Measurements from ENCODE around the gene TMEM171. TPM values are rescaled to one million over a fixed set of nuclear protein-coding genes. Genes with fewer than 3 reads are reported as not detected.

TMEM171 gene
- total RNA-seq, 1 donor from 2014 or later = not detected

- H3K9me3 ChIP-seq = no peaks in the 10 kb centered on the region
- no peak for ATAC-seq
- H3K4me3 ChIP-seq = no peak overlapping the region
- intact Hi-C loops (cut with DNase I) = no loop called here
- TF ChIP-seq CTCF (IDR thresholded peaks at IDR 0.05) = no peak
- no peaks in the 10 kb centered on the region for H3K4me1 ChIP-seq
- DNase-seq = no peak
- H3K36me3 ChIP-seq = no peaks in the 10 kb centered on the region
- H3K27ac ChIP-seq = no peak overlapping the region
- H3K27me3 ChIP-seq (ENCODE audit: low read depth) = peaks cover 11% of the 10 kb centered on the region
Measured at GRCh38 chr5:73135021-73135420, 14.6 kb downstream of the TMEM171 start.

DNA sequence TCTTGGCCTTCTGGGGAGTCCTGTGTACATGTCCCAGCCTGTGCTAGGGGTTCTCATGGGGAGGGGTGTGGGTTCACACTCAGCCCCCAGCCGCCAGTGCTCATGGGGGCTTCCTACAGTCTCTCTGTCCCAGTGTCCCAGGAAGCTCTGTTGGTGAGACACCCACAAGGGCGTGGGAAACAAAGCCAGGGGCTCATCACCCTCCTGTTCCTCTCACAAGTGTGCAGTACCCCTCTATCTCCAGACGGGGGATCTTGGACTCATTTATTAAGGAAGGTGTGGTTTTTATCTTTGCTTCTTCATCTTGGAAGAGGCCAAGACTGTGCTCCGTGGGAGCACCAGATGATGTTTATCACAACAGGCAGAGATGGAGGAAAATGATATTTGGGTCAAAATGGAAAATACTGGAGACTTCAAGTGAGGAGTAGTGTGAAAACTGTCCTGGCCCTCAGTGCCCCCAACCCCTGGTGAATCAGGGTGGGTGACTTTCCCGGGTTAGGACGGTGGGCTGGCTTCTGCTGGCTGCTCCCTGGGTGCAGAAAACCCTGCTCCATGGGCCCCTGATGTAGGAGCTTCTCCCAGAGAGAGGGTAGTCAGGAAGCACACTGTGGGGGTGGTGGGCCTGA is 15.2 kb downstream of the TMEM171 start:
- intact Hi-C loops (cut with DNase I) = no loop called here
- no peak for ATAC-seq

GRCh38 chr5:73136055-73136562 is 15.7 kb downstream of the TMEM171 start:
- intact Hi-C loops (cut with DNase I) = no loop called here
- no peak for ATAC-seq
- H3K36me3 ChIP-seq = no peaks in the 10 kb centered on the region

More for the DNA sequence above, 15.2 kb downstream of the TMEM171 start:
- no peak for TF ChIP-seq CTCF (IDR thresholded peaks at IDR 0.05)
- DNase-seq = no peak
- Histone ChIP-seq H3K4me3 (no peak overlapping the region), H3K27ac (no peak overlapping the region), H3K9me3 (no peaks in the 10 kb centered on the region), H3K36me3 (no peaks in the 10 kb centered on the region), H3K27me3 (ENCODE audit: low read depth) (peaks cover 11% of the 10 kb centered on the region), H3K4me1 (no peaks in the 10 kb centered on the region)

GRCh38 chr5:73137563-73138530 is 17.5 kb downstream of the TMEM171 start:
- H3K27me3 ChIP-seq (ENCODE audit: low read depth) = peaks cover 19% of the 10 kb centered on the region
- intact Hi-C loops (cut with DNase I) = no loop called here
- no peaks in the 10 kb centered on the region for H3K4me1 ChIP-seq
- H3K27ac ChIP-seq = no peak overlapping the region
- H3K4me3 ChIP-seq = no peak overlapping the region
- DNase-seq (no peak), ATAC-seq (no peak)
- H3K36me3 ChIP-seq = no peaks in the 10 kb centered on the region
- no peak for TF ChIP-seq CTCF (IDR thresholded peaks at IDR 0.05)
- no peaks in the 10 kb centered on the region for H3K9me3 ChIP-seq

More at GRCh38 chr5:73136055-73136562, 15.7 kb downstream of the TMEM171 start:
- no peaks in the 10 kb centered on the region for H3K9me3 ChIP-seq
- no peak for TF ChIP-seq CTCF (IDR thresholded peaks at IDR 0.05)
- DNase-seq = no peak
- no peak overlapping the region for H3K27ac ChIP-seq
- H3K4me1 ChIP-seq = no peaks in the 10 kb centered on the region
- H3K4me3 ChIP-seq = no peak overlapping the region
- H3K27me3 ChIP-seq (ENCODE audit: low read depth) = peaks cover 11% of the 10 kb centered on the region

DNA sequence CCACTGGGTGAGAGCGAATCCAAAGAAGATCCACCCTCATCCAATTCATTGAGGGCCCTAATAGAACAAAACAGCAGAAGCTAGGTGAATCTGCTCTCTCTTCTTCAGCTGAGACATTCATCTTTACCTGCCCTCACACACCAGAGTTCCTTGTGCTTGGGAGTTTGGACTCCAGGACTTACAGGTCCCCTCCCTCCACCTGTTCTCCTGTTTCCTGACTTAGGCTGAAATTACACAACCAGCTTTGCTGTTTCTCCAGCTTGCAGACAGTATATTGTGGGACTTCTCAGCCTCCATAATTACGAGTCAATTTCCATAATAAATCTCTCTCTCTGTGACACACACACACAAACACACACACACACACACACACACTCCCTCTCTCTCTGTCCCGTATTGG is 19.1 kb downstream of the TMEM171 start:
- H3K27ac ChIP-seq = no peak overlapping the region
- no peak for TF ChIP-seq CTCF (IDR thresholded peaks at IDR 0.05)
- no peaks in the 10 kb centered on the region for H3K4me1 ChIP-seq
- H3K27me3 ChIP-seq (ENCODE audit: low read depth) = peaks cover 19% of the 10 kb centered on the region
- intact Hi-C loops (cut with DNase I) = no loop called here
- H3K9me3 ChIP-seq = no peaks in the 10 kb centered on the region
- DNase-seq (no peak), ATAC-seq (no peak)
- no peak overlapping the region for H3K4me3 ChIP-seq
- no peaks in the 10 kb centered on the region for H3K36me3 ChIP-seq
